GM12878 (cell line): ENCODE data around the gene KCNG1.

Source experiments
- BACH1 ChIP-seq: fragments of 450-650 bp; IDR thresholded peaks from 2 replicates; pipeline ENCODE4 v1.6.1; 2017; ENCODE audit warnings: mild to moderate bottlenecking, borderline replicate concordance
- JUND ChIP-seq: IDR thresholded peaks from 2 replicates; pipeline ENCODE4 v1.6.1; 2012; ENCODE audit warnings: low read depth, mild to moderate bottlenecking, low read length, improper control_type of control experiment, moderate library complexity
- NBN ChIP-seq: fragments of 450-650 bp; IDR thresholded peaks from 2 replicates; pipeline ENCODE4 v1.6.1; 2016
- POLR2A ChIP-seq: IDR thresholded peaks from 2 replicates; pipeline ENCODE4 v1.6.1; 2011; ENCODE audit warnings: low read depth, mild to moderate bottlenecking, low read length
- POLR2AphosphoS5 ChIP-seq: IDR thresholded peaks from 2 replicates; pipeline ENCODE4 v1.6.1; 2011; ENCODE audit warnings: mild to moderate bottlenecking, low read length, inconsistent platforms
- SIN3A ChIP-seq: IDR thresholded peaks from 2 replicates; pipeline ENCODE4 v1.6.1; 2012; ENCODE audit warnings: low read depth, low read length, improper control_type of control experiment
- SUPT20H ChIP-seq: IDR thresholded peaks from 2 replicates; pipeline ENCODE4 v1.6.1; 2011; ENCODE audit warnings: low read depth, mild to moderate bottlenecking, low read length, moderate library complexity, borderline replicate concordance; ENCODE audit not compliant: control insufficient read depth
- SUZ12 ChIP-seq: fragments of 200-600 bp; sonication (generic); IDR thresholded peaks from one replicate; pipeline ENCODE4 v1.6.1; 2018; ENCODE audit warnings: antibody characterized with exemption, mild to moderate bottlenecking; ENCODE audit not compliant: unreplicated experiment
- TAF1 ChIP-seq: IDR thresholded peaks from 2 replicates; pipeline ENCODE4 v1.6.1; 2011; ENCODE audit warnings: mild to moderate bottlenecking, low read depth, low read length, borderline replicate concordance
- ZNF384 ChIP-seq: IDR thresholded peaks from 2 replicates; pipeline ENCODE4 v1.6.1; 2012; ENCODE audit warnings: low read depth, mild to moderate bottlenecking, low read length, improper control_type of control experiment, borderline replicate concordance
- TF ChIP-seq, protein P1 (sequence below), 3 experiments: IDR thresholded peaks in 2 of 3; conservative IDR thresholded peaks in 1 of 3; 2 replicates each; pipeline ENCODE4 v1.5.1; 2011; ENCODE audit warnings: low read depth in 3 of 3, low read length in 3 of 3, mild to moderate bottlenecking in 3 of 3, control low read depth in 2 of 3, moderate library complexity in 2 of 3, inconsistent platforms in 1 of 3, mixed read lengths in 1 of 3; ENCODE audit not compliant: control insufficient read depth in 2 of 3, insufficient read depth in 1 of 3; ENCODE audit errors: extremely low read depth in 1 of 3
- TF ChIP-seq, protein P2 (sequence below): IDR thresholded peaks from 2 replicates; pipeline ENCODE4 v1.6.1; 2012; ENCODE audit warnings: low read depth, low read length, improper control_type of control experiment
- TF ChIP-seq, protein P3 (sequence below): IDR thresholded peaks from 2 replicates; pipeline ENCODE4 v1.6.1; 2012; ENCODE audit warnings: low read depth, low read length, improper control_type of control experiment
- TF ChIP-seq, protein P4 (sequence below): fragments of 450-650 bp; IDR thresholded peaks from 2 replicates; pipeline ENCODE4 v1.6.1; 2017; ENCODE audit warnings: mild to moderate bottlenecking

DNA sequence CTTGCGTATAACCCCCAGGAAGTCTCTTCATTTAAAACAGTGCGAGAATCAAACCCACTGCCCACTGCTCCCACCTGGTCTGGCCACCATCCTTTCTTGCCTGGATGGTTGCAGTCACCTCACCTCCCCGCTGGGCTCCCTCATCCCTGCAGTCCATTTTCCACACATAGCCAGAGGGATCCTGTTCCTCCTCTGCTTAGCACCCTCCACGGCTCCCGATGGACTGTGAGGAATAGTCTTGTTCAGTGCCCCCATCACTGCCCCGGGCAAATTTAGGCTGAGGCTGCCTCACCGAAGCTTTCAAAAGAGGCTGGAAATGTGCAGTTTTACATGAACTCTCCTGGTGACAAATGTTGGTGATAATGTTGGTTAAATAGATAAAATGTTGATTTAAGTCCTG, 17.7 kb downstream of the KCNG1 start:
- TF ChIP-seq POLR2A (no peak), POLR2AphosphoS5 (no peak), ZNF384 (no peak), SUPT20H (no peak), SUZ12 (no peak), SIN3A (no peak), NBN (no peak), JUND (no peak), BACH1 (no peak), TAF1 (no peak)
- TF ChIP-seq, protein P1, sequence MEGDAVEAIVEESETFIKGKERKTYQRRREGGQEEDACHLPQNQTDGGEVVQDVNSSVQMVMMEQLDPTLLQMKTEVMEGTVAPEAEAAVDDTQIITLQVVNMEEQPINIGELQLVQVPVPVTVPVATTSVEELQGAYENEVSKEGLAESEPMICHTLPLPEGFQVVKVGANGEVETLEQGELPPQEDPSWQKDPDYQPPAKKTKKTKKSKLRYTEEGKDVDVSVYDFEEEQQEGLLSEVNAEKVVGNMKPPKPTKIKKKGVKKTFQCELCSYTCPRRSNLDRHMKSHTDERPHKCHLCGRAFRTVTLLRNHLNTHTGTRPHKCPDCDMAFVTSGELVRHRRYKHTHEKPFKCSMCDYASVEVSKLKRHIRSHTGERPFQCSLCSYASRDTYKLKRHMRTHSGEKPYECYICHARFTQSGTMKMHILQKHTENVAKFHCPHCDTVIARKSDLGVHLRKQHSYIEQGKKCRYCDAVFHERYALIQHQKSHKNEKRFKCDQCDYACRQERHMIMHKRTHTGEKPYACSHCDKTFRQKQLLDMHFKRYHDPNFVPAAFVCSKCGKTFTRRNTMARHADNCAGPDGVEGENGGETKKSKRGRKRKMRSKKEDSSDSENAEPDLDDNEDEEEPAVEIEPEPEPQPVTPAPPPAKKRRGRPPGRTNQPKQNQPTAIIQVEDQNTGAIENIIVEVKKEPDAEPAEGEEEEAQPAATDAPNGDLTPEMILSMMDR (IDR thresholded peaks at IDR 0.05 in 2 of 3, conservative IDR thresholded peaks at IDR 0.05 in 1 of 3; ENCODE audit: control insufficient read depth in 2 of 3, extremely low read depth in 1 of 3, insufficient read depth in 1 of 3, low read depth in 3 of 3, low read length in 3 of 3): no peak
- TF ChIP-seq, protein P2, sequence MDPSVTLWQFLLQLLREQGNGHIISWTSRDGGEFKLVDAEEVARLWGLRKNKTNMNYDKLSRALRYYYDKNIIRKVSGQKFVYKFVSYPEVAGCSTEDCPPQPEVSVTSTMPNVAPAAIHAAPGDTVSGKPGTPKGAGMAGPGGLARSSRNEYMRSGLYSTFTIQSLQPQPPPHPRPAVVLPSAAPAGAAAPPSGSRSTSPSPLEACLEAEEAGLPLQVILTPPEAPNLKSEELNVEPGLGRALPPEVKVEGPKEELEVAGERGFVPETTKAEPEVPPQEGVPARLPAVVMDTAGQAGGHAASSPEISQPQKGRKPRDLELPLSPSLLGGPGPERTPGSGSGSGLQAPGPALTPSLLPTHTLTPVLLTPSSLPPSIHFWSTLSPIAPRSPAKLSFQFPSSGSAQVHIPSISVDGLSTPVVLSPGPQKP: no peak
- TF ChIP-seq, protein P3, sequence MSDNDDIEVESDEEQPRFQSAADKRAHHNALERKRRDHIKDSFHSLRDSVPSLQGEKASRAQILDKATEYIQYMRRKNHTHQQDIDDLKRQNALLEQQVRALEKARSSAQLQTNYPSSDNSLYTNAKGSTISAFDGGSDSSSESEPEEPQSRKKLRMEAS: no peak
- TF ChIP-seq, protein P4, sequence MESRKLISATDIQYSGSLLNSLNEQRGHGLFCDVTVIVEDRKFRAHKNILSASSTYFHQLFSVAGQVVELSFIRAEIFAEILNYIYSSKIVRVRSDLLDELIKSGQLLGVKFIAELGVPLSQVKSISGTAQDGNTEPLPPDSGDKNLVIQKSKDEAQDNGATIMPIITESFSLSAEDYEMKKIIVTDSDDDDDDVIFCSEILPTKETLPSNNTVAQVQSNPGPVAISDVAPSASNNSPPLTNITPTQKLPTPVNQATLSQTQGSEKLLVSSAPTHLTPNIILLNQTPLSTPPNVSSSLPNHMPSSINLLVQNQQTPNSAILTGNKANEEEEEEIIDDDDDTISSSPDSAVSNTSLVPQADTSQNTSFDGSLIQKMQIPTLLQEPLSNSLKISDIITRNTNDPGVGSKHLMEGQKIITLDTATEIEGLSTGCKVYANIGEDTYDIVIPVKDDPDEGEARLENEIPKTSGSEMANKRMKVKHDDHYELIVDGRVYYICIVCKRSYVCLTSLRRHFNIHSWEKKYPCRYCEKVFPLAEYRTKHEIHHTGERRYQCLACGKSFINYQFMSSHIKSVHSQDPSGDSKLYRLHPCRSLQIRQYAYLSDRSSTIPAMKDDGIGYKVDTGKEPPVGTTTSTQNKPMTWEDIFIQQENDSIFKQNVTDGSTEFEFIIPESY: no peak
